ENCODE measurements around the gene STRN4.

The STRN4 gene

GRCh38 chr19:46746281-46747057 lies at the start of gene STRN4:
TSS of gene STRN4 (minus strand) at chr19:46746450. CDS start at chr19:46746430, 20 bp downstream.
- H3K9me3 Mint-ChIP-seq = no peaks in the 10 kb centered on the region
- ATAC-seq (peak; percentile 76), DNase-seq (peak; percentile 31 to 43)
- H3K27ac Mint-ChIP-seq = peak within 1 kb of the TSS; percentile 97 to 98
- H3K27me3 Mint-ChIP-seq = no peaks in the 10 kb centered on the region
- peaks cover 66% of the 10 kb centered on the region for H3K4me1 Mint-ChIP-seq
- peak within 1 kb of the TSS; percentile 83 to 97 for H3K4me3 Mint-ChIP-seq

GRCh38 chr19:46791944-46792343 lies 45.7 kb upstream of the STRN4 start:
- Mint-ChIP-seq H3K9me3 (no peaks in the 10 kb centered on the region), H3K27ac (no peak overlapping the region), H3K27me3 (no peaks in the 10 kb centered on the region), H3K4me1 (peaks cover 28% of the 10 kb centered on the region), H3K4me3 (no peak overlapping the region)
- DNase-seq = no peak
- no peak for ATAC-seq

- H3K27ac Mint-ChIP-seq = no peak overlapping the region
- peaks cover 47% of the 10 kb centered on the region for H3K4me1 Mint-ChIP-seq
- DNase-seq = no peak
- H3K9me3 Mint-ChIP-seq = no peaks in the 10 kb centered on the region
- no peaks in the 10 kb centered on the region for H3K27me3 Mint-ChIP-seq
- no peak overlapping the region for H3K4me3 Mint-ChIP-seq
- no peak for ATAC-seq
Observed at GRCh38 chr19:46789371-46789770, 43.1 kb upstream of the STRN4 start.

- H3K4me1 Mint-ChIP-seq = peaks cover 52% of the 10 kb centered on the region
- ATAC-seq = no peak
- no peaks in the 10 kb centered on the region for H3K27me3 Mint-ChIP-seq
Observed at GRCh38 chr19:46788968-46789338, 42.7 kb upstream of the STRN4 start.

GRCh38 chr19:46788262-46788967 lies 42.2 kb upstream of the STRN4 start, which contains the start of gene SLC1A5:
TSS of gene SLC1A5 (minus strand) at chr19:46788594. CDS start at chr19:46787965, 629 bp downstream.
- DNase-seq (peak; percentile 99), ATAC-seq (peak; percentile 76)
- Mint-ChIP-seq H3K27me3 (no peaks in the 10 kb centered on the region), H3K4me1 (peaks cover 57% of the 10 kb centered on the region), H3K27ac (peak within 1 kb of the TSS; percentile 99), H3K4me3 (peak within 1 kb of the TSS; percentile 93 to 98), H3K9me3 (no peaks in the 10 kb centered on the region)

More at GRCh38 chr19:46788968-46789338, 42.7 kb upstream of the STRN4 start:
- Mint-ChIP-seq H3K4me3 (peak overlapping the region in 1 of 2 donors; percentile 98), H3K27ac (no peak overlapping the region), H3K9me3 (no peaks in the 10 kb centered on the region)
- no peak for DNase-seq

- Mint-ChIP-seq H3K4me3 (peak overlapping the region; percentile 93 to 98), H3K9me3 (no peaks in the 10 kb centered on the region), H3K4me1 (peaks cover 64% of the 10 kb centered on the region), H3K27me3 (no peaks in the 10 kb centered on the region), H3K27ac (peak overlapping the region; percentile 99)
- peak; percentile 58 to 62 for DNase-seq
- ATAC-seq = no peak
Observed at GRCh38 chr19:46787331-46788261, 41.3 kb upstream of the STRN4 start.

GRCh38 chr19:46787040-46787330 lies 40.7 kb upstream of the STRN4 start:
- Mint-ChIP-seq H3K9me3 (no peaks in the 10 kb centered on the region), H3K4me3 (peak overlapping the region; percentile 93 to 98), H3K4me1 (peaks cover 64% of the 10 kb centered on the region), H3K27me3 (no peaks in the 10 kb centered on the region), H3K27ac (peak overlapping the region; percentile 99)
- DNase-seq = no peak
- no peak for ATAC-seq

GRCh38 chr19:46786236-46787039 lies 40.2 kb upstream of the STRN4 start:
- Mint-ChIP-seq H3K4me3 (peak overlapping the region; percentile 93 to 98), H3K9me3 (no peaks in the 10 kb centered on the region), H3K27me3 (no peaks in the 10 kb centered on the region), H3K27ac (peak overlapping the region; percentile 99), H3K4me1 (peaks cover 64% of the 10 kb centered on the region)
- ATAC-seq (peak; percentile 74), DNase-seq (peak; percentile 84 to 93)

- no peak for DNase-seq
- H3K4me1 Mint-ChIP-seq = peaks cover 60% of the 10 kb centered on the region
- H3K9me3 Mint-ChIP-seq = no peaks in the 10 kb centered on the region
- H3K27ac Mint-ChIP-seq = peak overlapping the region; percentile 99
- H3K27me3 Mint-ChIP-seq = no peaks in the 10 kb centered on the region
- H3K4me3 Mint-ChIP-seq = peak overlapping the region; percentile 93 to 98
- ATAC-seq = peak; percentile 0
Observed at GRCh38 chr19:46785980-46786235, 39.7 kb upstream of the STRN4 start.

- peak overlapping the region; percentile 93 to 98 for H3K4me3 Mint-ChIP-seq
- peak overlapping the region; percentile 99 for H3K27ac Mint-ChIP-seq
- peaks cover 60% of the 10 kb centered on the region for H3K4me1 Mint-ChIP-seq
- ATAC-seq (no peak), DNase-seq (peak in 1 of 2 donors; percentile 23)
- no peaks in the 10 kb centered on the region for H3K9me3 Mint-ChIP-seq
- no peaks in the 10 kb centered on the region for H3K27me3 Mint-ChIP-seq
Observed at GRCh38 chr19:46785054-46785979, 39.1 kb upstream of the STRN4 start.

GRCh38 chr19:46784262-46785053 lies 38.2 kb upstream of the STRN4 start:
- DNase-seq (peak; percentile 87 to 92), ATAC-seq (peak; percentile 76)
- H3K4me3 Mint-ChIP-seq = peak overlapping the region; percentile 93 to 98
- H3K4me1 Mint-ChIP-seq = peaks cover 60% of the 10 kb centered on the region
- no peaks in the 10 kb centered on the region for H3K9me3 Mint-ChIP-seq
- H3K27ac Mint-ChIP-seq = peak overlapping the region; percentile 99
- no peaks in the 10 kb centered on the region for H3K27me3 Mint-ChIP-seq

GRCh38 chr19:46783670-46784069 lies 37.4 kb upstream of the STRN4 start:
- DNase-seq (no peak), ATAC-seq (no peak)
- peaks cover 60% of the 10 kb centered on the region for H3K4me1 Mint-ChIP-seq
- H3K27me3 Mint-ChIP-seq = no peaks in the 10 kb centered on the region
- H3K4me3 Mint-ChIP-seq = peak overlapping the region; percentile 93 to 98
- H3K9me3 Mint-ChIP-seq = no peaks in the 10 kb centered on the region
- H3K27ac Mint-ChIP-seq = peak overlapping the region; percentile 99

GRCh38 chr19:46782355-46783019 lies 36.2 kb upstream of the STRN4 start:
- DNase-seq (no peak), ATAC-seq (no peak)
- H3K27ac Mint-ChIP-seq = peak overlapping the region; percentile 84 to 99
- H3K4me3 Mint-ChIP-seq = peak overlapping the region; percentile 93 to 98
- H3K4me1 Mint-ChIP-seq = peaks cover 69% of the 10 kb centered on the region
- no peaks in the 10 kb centered on the region for H3K9me3 Mint-ChIP-seq
- H3K27me3 Mint-ChIP-seq = no peaks in the 10 kb centered on the region
